HepG2 (cell line): ENCODE results near the gene SLC5A12. TPM values are rescaled to one million over a fixed set of nuclear protein-coding genes. Genes with fewer than 3 reads are reported as not detected.

Experiments
- ATAC-seq: fragments of 200-7000 bp; cut with Tn5 transposase; 3 replicates; pipeline ENCODE4 v1.9.1; 2020; ENCODE audit warnings: mild to moderate bottlenecking, moderate library complexity
- BruUV-seq: library from RNA; stranded (reverse); fragments of 400-500 nt; replicated peaks from 2 replicates; lab custom pipeline; 2021; lab: Mats Ljungman, UMichigan
- CTCF ChIA-PET: fragments of 300-600 bp; formaldehyde crosslinking; extraction: SDS; loops from one replicate; lab custom pipeline; 2021; ENCODE audit warnings: low total read pairs, inconsistent platforms, low intra/inter-chr PET ratio; lab: Yijun Ruan, JAX
- POLR2A ChIA-PET: fragments of 350-600 bp; sonication (Branson Sonifier 250); formaldehyde crosslinking; loops from one replicate; lab custom pipeline; 2020; ENCODE audit warnings: antibody characterized with exemption, inconsistent platforms; lab: Yijun Ruan, JAX
- DNase-seq: peaks from one replicate; pipeline ENCODE4 v3.0.0-alpha.2; 2015; ENCODE audit warnings: low spot score
- FAIRE-seq: peaks from 3 replicates; lab custom pipeline; 2011; peaks lifted over from hg19 to GRCh38; lab: Jason Lieb, UNC
- H2AFZ ChIP-seq: one replicate; pipeline ENCODE4 v1.6.1; 2011; ENCODE audit warnings: low read length, inconsistent platforms
- H3K27ac ChIP-seq: fragments of 300-600 bp; 3 replicates; pipeline ENCODE4 v1.8.0; 2011; ENCODE audit warnings: mixed run types, mild to moderate bottlenecking, mixed read lengths, low read length, inconsistent platforms; ENCODE audit not compliant: insufficient read depth; ENCODE audit errors: extremely low read length
- H3K27me3 ChIP-seq, 2 experiments: fragments of 200-600 bp in 1 of 2; 2 replicates in 1 of 2; 3 replicates in 1 of 2; pipeline versions ENCODE4 v1.6.0 to v1.8.0; 2011; ENCODE audit warnings: low read length in 2 of 2, mild to moderate bottlenecking in 2 of 2, moderate library complexity in 2 of 2, inconsistent platforms in 1 of 2; ENCODE audit not compliant: insufficient read depth in 2 of 2, control insufficient read depth in 1 of 2
- H3K36me3 ChIP-seq, 2 experiments: fragments of 200-600 bp in 1 of 2; replicated peaks in 1 of 2; 2 replicates in 1 of 2; 3 replicates in 1 of 2; pipeline versions ENCODE4 v1.5.1 to v1.8.0; 2011; ENCODE audit warnings: low read length in 2 of 2, inconsistent platforms in 1 of 2; ENCODE audit not compliant: insufficient read depth in 2 of 2, control insufficient read depth in 1 of 2
- H3K4me1 ChIP-seq: 2 replicates; pipeline ENCODE4 v1.5.1; 2012; ENCODE audit warnings: low read length, inconsistent platforms; ENCODE audit not compliant: insufficient read depth
- H3K4me2 ChIP-seq: 2 replicates; pipeline ENCODE4 v1.6.0; 2011; ENCODE audit warnings: low read depth, low read length, inconsistent platforms
- H3K4me3 ChIP-seq, 3 experiments: fragments of 200-600 bp in 1 of 3; sonication (generic), shearing (Covaris generic) in 1 of 3; replicated peaks in 1 of 3; 2 replicates each; pipeline ENCODE4 v1.5.1; 2011 to 2016; ENCODE audit warnings: low read length in 3 of 3, inconsistent platforms in 2 of 3, low read depth in 2 of 3, mild to moderate bottlenecking in 2 of 3, control low read depth in 1 of 3, mixed read lengths in 1 of 3; ENCODE audit not compliant: insufficient read depth in 1 of 3
- H3K79me2 ChIP-seq: one replicate; pipeline ENCODE4 v1.6.1; 2011; ENCODE audit warnings: low read length, inconsistent platforms; ENCODE audit not compliant: insufficient read depth
- H3K9ac ChIP-seq: 2 replicates; pipeline ENCODE4 v1.6.0; 2011; ENCODE audit warnings: mild to moderate bottlenecking, low read depth, low read length, inconsistent platforms; ENCODE audit not compliant: insufficient read depth
- H3K9me3 ChIP-seq: 2 replicates; pipeline ENCODE4 v1.5.1; 2012; ENCODE audit warnings: mild to moderate bottlenecking, low read length
- H4K20me1 ChIP-seq: 2 replicates; pipeline ENCODE4 v1.6.0; 2011; ENCODE audit warnings: inconsistent platforms, mild to moderate bottlenecking, low read length, moderate library complexity; ENCODE audit not compliant: insufficient read depth
- BORCS8-MEF2B ChIP-seq: sonication (generic); formaldehyde crosslinking; IDR thresholded peaks from 2 replicates; pipeline ENCODE4 v1.8.0; 2022; ENCODE audit warnings: mild to moderate bottlenecking, missing genetic modification reagents
- CBFB ChIP-seq: sonication (generic); formaldehyde crosslinking; IDR thresholded peaks from 2 replicates; pipeline ENCODE4 v1.4.0; 2020; ENCODE audit warnings: missing genetic modification reagents
- CHCHD3 ChIP-seq: sonication (generic); formaldehyde crosslinking; IDR thresholded peaks from 2 replicates; pipeline ENCODE4 v1.8.0; 2022; ENCODE audit warnings: mild to moderate bottlenecking, missing genetic modification reagents, moderate library complexity
- HCFC1 ChIP-seq: fragments of 150-350 bp; IDR thresholded peaks from 2 replicates; pipeline ENCODE4 v1.6.1; 2014; ENCODE audit warnings: low read depth, low read length
- HDAC6 ChIP-seq: fragments of 200-600 bp; sonication (generic); IDR thresholded peaks from 2 replicates; pipeline ENCODE4 v1.7.0; 2017; ENCODE audit warnings: mild to moderate bottlenecking, antibody characterized with exemption, low read length, low read depth
- HMG20B ChIP-seq: conservative IDR thresholded peaks from 2 replicates; pipeline ENCODE4 v1.6.1; 2016; ENCODE audit warnings: missing genetic modification reagents, missing compliant biosample characterization
- NAIF1 ChIP-seq: sonication (generic); formaldehyde crosslinking; IDR thresholded peaks from 2 replicates; pipeline ENCODE4 v1.5.0; 2020; ENCODE audit warnings: mild to moderate bottlenecking, missing genetic modification reagents, borderline replicate concordance
- SMYD3 ChIP-seq: sonication (generic); formaldehyde crosslinking; IDR thresholded peaks from 2 replicates; pipeline ENCODE4 v1.8.1; 2023; ENCODE audit warnings: mild to moderate bottlenecking, missing genetic modification reagents
- TOPORS ChIP-seq: sonication (generic); formaldehyde crosslinking; IDR thresholded peaks from 2 replicates; pipeline ENCODE4 v1.8.0; 2023; ENCODE audit warnings: mild to moderate bottlenecking, missing genetic modification reagents
- ZNF143 ChIP-seq: sonication (generic); formaldehyde crosslinking; IDR thresholded peaks from 2 replicates; pipeline ENCODE4 v1.4.0; 2020; ENCODE audit warnings: missing genetic modification reagents
- ZNF34 ChIP-seq: sonication (generic); formaldehyde crosslinking; IDR thresholded peaks from 2 replicates; pipeline ENCODE4 v1.4.0; 2020; ENCODE audit warnings: mild to moderate bottlenecking, missing genetic modification reagents, borderline replicate concordance
- ZNF891 ChIP-seq: sonication (generic); formaldehyde crosslinking; IDR thresholded peaks from 2 replicates; pipeline ENCODE4 v1.5.0; 2020; ENCODE audit warnings: mild to moderate bottlenecking, missing genetic modification reagents
- WGBS: methylation state at CpG from one replicate; pipeline ENCODE4 v1.1.6; 2017; ENCODE audit warnings: low lambda C conversion rate; 5-methylcytosine and 5-hydroxymethylcytosine counted together
- in situ Hi-C: cut with HindIII; loops from 2 replicates; pipeline ENCODE4 v1.10.0; 2017; ENCODE audit warnings: low pct_unique_long_range_greater_than_20kb; ENCODE audit not compliant: extremely low pct_ligation_motif_present
- intact Hi-C: fragments of 100-400 bp; cut with micrococcal nuclease; formaldehyde crosslinking; loops from one replicate; pipeline ENCODE4 v1.10.0; 2022; ENCODE audit not compliant: unreplicated experiment
- polyA plus RNA-seq, 8 experiments: library from polyadenylated mRNA; depleted of rRNA in 3 of 8; stranded (reverse) in 7 of 8; unstranded in 1 of 8; fragments of >200 nt; fragmentation: Illumina TruSeq in 4 of 8; extraction: Trizol in 4 of 8; gene quantifications; 2 replicates each; pipeline versions ENCODE4 v1.2.1 to v1.2.3, GENCODE V29; 2011 to 2016; ENCODE audit warnings: low read depth in 4 of 8, missing spikeins in 1 of 8, mixed read lengths in 1 of 8; ENCODE audit not compliant: insufficient read depth in 1 of 8
- total RNA-seq, 5 experiments: library from RNA; depleted of rRNA; stranded (reverse); fragments of >200 nt; fragmentation: Illumina TruSeq; extraction: Trizol; gene quantifications; 2 replicates each; pipeline ENCODE4 v1.2.3, GENCODE V29; 2016; ENCODE audit warnings: low read depth in 1 of 5
- TF ChIP-seq, protein P1 (sequence below): sonication (generic); formaldehyde crosslinking; IDR thresholded peaks from 2 replicates; pipeline ENCODE4 v1.4.0; 2020; ENCODE audit warnings: mild to moderate bottlenecking, missing genetic modification reagents
- TF ChIP-seq, protein P2 (sequence below): sonication (generic); formaldehyde crosslinking; IDR thresholded peaks from 2 replicates; pipeline ENCODE4 v1.9.0; 2021; ENCODE audit warnings: missing genetic modification reagents, mild to moderate bottlenecking, borderline replicate concordance
- TF ChIP-seq, protein P3 (sequence below): sonication (generic); formaldehyde crosslinking; IDR thresholded peaks from 2 replicates; pipeline ENCODE4 v1.5.0; 2020; ENCODE audit warnings: missing genetic modification reagents

SLC5A12 gene
- total and polyA plus RNA-seq, 2 of the 13 experiments (the other 11 are each of a cell fraction or from before 2014, with no cell fraction given), result not detected

DNA sequence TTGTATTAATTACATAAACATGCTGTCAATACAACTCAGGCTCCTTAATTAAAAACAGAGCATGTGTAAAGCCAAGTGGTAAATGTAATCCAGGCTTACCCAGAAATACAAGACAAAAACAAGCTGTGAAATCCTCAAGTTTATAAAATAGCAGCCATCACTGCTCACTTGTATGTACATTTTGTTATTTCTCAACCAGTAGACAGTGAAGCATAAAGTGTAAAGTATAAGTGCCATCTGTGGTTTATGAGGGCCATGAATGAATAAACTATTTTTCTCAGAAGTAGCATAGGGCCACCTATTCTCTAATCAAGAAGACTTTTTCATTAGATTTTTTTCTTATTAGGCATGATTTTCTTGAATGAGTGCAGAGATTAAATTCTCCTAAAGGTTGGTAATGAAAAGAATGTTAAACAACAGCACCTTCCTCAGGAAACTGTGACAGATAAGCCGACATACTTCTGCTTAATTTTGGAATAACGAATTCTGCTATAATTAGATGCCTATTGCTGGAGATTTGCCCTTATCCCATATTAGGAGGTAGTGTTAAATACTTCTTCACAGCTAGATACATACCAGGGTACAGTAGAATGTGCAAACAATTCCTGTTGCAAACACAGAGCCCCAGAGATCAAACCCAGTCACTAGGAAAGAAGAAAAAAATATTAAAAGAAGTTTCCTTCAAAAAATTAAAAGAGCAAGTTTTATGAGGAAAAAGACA, 13.0 kb downstream of the SLC5A12 start:
- Histone ChIP-seq H3K36me3 (no peaks in the 10 kb centered on the region), H3K9ac (no peak overlapping the region), H3K4me3 (no peak overlapping the region), H3K4me1 (no peaks in the 10 kb centered on the region), H3K9me3 (no peaks in the 10 kb centered on the region), H3K4me2 (no peak overlapping the region), H3K27me3 (no peaks in the 10 kb centered on the region), H2AFZ (no peak overlapping the region), H3K79me2 (no peaks in the 10 kb centered on the region), H4K20me1 (no peaks in the 10 kb centered on the region), H3K27ac (no peak overlapping the region)
- CTCF ChIA-PET, result no interaction called here
- DNase-seq (no peak), FAIRE-seq (no peak), ATAC-seq (no peak)
- POLR2A ChIA-PET, result no interaction called here
- in situ Hi-C loops, result no loop called here
- WGBS, result 0% methylated on average over 2 of the region's 2 CpGs
- no TSS peak for BruUV-seq
- intact Hi-C loops, result no loop called here
- TF ChIP-seq NAIF1 (CRISPR knock-in tag) (no peak), CBFB (CRISPR knock-in tag) (no peak), BORCS8-MEF2B (no peak), ZNF34 (CRISPR knock-in tag) (no peak), HCFC1 (no peak), ZNF143 (no peak), ZNF891 (no peak), TOPORS (CRISPR knock-in tag) (no peak), HDAC6 (no peak), CHCHD3 (CRISPR knock-in tag) (no peak), HMG20B (no peak), SMYD3 (CRISPR knock-in tag) (no peak)
- TF ChIP-seq, protein P1, sequence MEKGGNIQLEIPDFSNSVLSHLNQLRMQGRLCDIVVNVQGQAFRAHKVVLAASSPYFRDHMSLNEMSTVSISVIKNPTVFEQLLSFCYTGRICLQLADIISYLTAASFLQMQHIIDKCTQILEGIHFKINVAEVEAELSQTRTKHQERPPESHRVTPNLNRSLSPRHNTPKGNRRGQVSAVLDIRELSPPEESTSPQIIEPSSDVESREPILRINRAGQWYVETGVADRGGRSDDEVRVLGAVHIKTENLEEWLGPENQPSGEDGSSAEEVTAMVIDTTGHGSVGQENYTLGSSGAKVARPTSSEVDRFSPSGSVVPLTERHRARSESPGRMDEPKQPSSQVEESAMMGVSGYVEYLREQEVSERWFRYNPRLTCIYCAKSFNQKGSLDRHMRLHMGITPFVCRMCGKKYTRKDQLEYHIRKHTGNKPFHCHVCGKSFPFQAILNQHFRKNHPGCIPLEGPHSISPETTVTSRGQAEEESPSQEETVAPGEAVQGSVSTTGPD, result no peak
- TF ChIP-seq, protein P2, sequence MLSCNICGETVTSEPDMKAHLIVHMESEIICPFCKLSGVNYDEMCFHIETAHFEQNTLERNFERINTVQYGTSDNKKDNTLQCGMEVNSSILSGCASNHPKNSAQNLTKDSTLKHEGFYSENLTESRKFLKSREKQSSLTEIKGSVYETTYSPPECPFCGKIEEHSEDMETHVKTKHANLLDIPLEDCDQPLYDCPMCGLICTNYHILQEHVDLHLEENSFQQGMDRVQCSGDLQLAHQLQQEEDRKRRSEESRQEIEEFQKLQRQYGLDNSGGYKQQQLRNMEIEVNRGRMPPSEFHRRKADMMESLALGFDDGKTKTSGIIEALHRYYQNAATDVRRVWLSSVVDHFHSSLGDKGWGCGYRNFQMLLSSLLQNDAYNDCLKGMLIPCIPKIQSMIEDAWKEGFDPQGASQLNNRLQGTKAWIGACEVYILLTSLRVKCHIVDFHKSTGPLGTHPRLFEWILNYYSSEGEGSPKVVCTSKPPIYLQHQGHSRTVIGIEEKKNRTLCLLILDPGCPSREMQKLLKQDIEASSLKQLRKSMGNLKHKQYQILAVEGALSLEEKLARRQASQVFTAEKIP (CRISPR knock-in tag), result no peak
- TF ChIP-seq, protein P3, sequence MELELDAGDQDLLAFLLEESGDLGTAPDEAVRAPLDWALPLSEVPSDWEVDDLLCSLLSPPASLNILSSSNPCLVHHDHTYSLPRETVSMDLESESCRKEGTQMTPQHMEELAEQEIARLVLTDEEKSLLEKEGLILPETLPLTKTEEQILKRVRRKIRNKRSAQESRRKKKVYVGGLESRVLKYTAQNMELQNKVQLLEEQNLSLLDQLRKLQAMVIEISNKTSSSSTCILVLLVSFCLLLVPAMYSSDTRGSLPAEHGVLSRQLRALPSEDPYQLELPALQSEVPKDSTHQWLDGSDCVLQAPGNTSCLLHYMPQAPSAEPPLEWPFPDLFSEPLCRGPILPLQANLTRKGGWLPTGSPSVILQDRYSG (CRISPR knock-in tag), result no peak
